Stomach (tissue), 19 donors: ENCODE data around the gene TAC3. TPM values are rescaled to one million over a fixed set of nuclear protein-coding genes. Genes with fewer than 3 reads are reported as not detected.

Source experiments
- DNase-seq, 2 donors: peaks; one replicate each; pipeline versions ENCODE4 v3.0.0 to v3.0.0-alpha.2; 2013 to 2019
- H3K27ac ChIP-seq, 5 donors: fragments of 200-600 bp in 4 of 5; sonication (generic) in 4 of 5; one replicate each; pipeline ENCODE4 v1.5.1; 2013 to 2019; ENCODE audit warnings: mild to moderate bottlenecking in 1 of 5, moderate library complexity in 1 of 5
- H3K27me3 ChIP-seq, 3 donors: fragments of 200-600 bp; sonication (generic); one replicate each; pipeline ENCODE4 v1.5.1; 2017 to 2019; ENCODE audit warnings: mixed run types in 1 of 3
- H3K36me3 ChIP-seq, 4 donors: fragments of 200-600 bp; sonication (generic); 1 replicate in 3 of 4; 2 replicates in 1 of 4; pipeline ENCODE4 v1.5.1; 2016 to 2019
- H3K4me1 ChIP-seq, 4 donors: fragments of 200-600 bp; sonication (generic); one replicate each; pipeline ENCODE4 v1.5.1; 2016 to 2019
- H3K4me3 ChIP-seq, 4 donors: fragments of 200-600 bp; sonication (generic) in 3 of 4; one replicate each; pipeline ENCODE4 v1.5.1; 2016 to 2019; ENCODE audit warnings: mild to moderate bottlenecking in 1 of 4
- H3K9me3 ChIP-seq, 4 donors: fragments of 200-600 bp; sonication (generic); one replicate each; pipeline ENCODE4 v1.5.1; 2016 to 2019
- EP300 ChIP-seq: sonication (generic); formaldehyde crosslinking; IDR thresholded peaks from one replicate; pipeline ENCODE4 v1.6.1; 2017; ENCODE audit warnings: antibody characterized with exemption
- POLR2A ChIP-seq, 4 donors: fragments of 450-650 bp; IDR thresholded peaks; one replicate each; pipeline ENCODE4 v1.6.1; 2016; ENCODE audit warnings: antibody characterized with exemption in 4 of 4, control low read depth in 2 of 4, mild to moderate bottlenecking in 1 of 4, moderate library complexity in 1 of 4
- POLR2AphosphoS5 ChIP-seq, 3 donors: sonication (generic); formaldehyde crosslinking; IDR thresholded peaks; one replicate each; pipeline ENCODE4 v1.6.1; 2016; ENCODE audit warnings: antibody characterized with exemption in 3 of 3
- WGBS, 5 donors: extraction: QIAGEN DNeasy Blood & Tissue Kit in 3 of 5; methylation state at CpG; one replicate each; pipeline versions ENCODE4 v1.1.5 to v1.1.7; 2013 to 2018; 5-methylcytosine and 5-hydroxymethylcytosine counted together
- intact Hi-C: fragments of 100-400 bp; cut with DNase I; formaldehyde crosslinking; loops from one replicate; pipeline ENCODE4 v1.15.1; 2023; ENCODE audit warnings: low total_unique reads
- long read RNA-seq, 10 donors: transcript quantifications; one replicate each; lab custom pipeline, GENCODE V29; 2026
- polyA plus RNA-seq, 3 donors: library from polyadenylated mRNA; stranded (reverse); fragments of 200-250 nt; gene quantifications; one replicate each; pipeline ENCODE4 v1.2.3, GENCODE V29; 2013
- total RNA-seq, 5 donors: library from RNA; depleted of rRNA; stranded (reverse); fragments of >200 nt; gene quantifications; one replicate each; pipeline versions ENCODE4 v1.1.0 to v1.2.3, GENCODE V29; 2014 to 2016
- TF ChIP-seq, protein P1 (sequence below), 7 experiments: fragments of 450-650 bp in 4 of 7; fragments of 200-600 bp in 3 of 7; sonication (generic) in 3 of 7; IDR thresholded peaks; one replicate each; pipeline ENCODE4 v1.5.1; 2016 to 2019; ENCODE audit warnings: antibody characterized with exemption in 7 of 7, control low read depth in 2 of 7, mild to moderate bottlenecking in 1 of 7
- donor health status: healthy with polysubstance abuse.
- donor health status: Bipolar disorder and iron deficiency.
- donor health status: healthy.

The TAC3 gene
- total RNA-seq (10 to 100 TPM in 1 of 5 donors, 1 to 10 TPM in 2, not detected in 2; 2.0 to 19.8 (median 7.6) TPM), polyA plus RNA-seq (under 1 TPM in 2 of 3 donors, not detected in 1; 0.62 to 0.75 TPM)
- long read RNA-seq, donor 1, transcript TAC3-209 (7 exons, 816 nt): major isoform, 5 of 5 reads
- long read RNA-seq, donor 1, partial matches to known transcripts: 0 of 5 reads
- long read RNA-seq, donor 1, other reads (novel, unspliced or antisense): 0 of 5 reads
- long read RNA-seq, donor 2, partial matches to known transcripts: 0 of 4 reads
- long read RNA-seq, donor 2, other reads (novel, unspliced or antisense): 0 of 4 reads
- long read RNA-seq, donor 3, partial matches to known transcripts: 0 of 2 reads
- long read RNA-seq, donor 3, other reads (novel, unspliced or antisense): 0 of 2 reads
- long read RNA-seq, donor 4: 0 reads
- long read RNA-seq, donor 5, transcript TAC3-209 (7 exons, 816 nt): major isoform, 7 of 7 reads
- long read RNA-seq, donor 5, partial matches to known transcripts: 0 of 7 reads
- long read RNA-seq, donor 5, other reads (novel, unspliced or antisense): 0 of 7 reads
- long read RNA-seq, donor 6, transcript TAC3-209 (7 exons, 816 nt): major isoform, 6 of 6 reads
- long read RNA-seq, donor 6, partial matches to known transcripts: 0 of 6 reads
- long read RNA-seq, donor 6, other reads (novel, unspliced or antisense): 0 of 6 reads
- long read RNA-seq, donor 7, transcript TAC3-209 (7 exons, 816 nt): major isoform, 6 of 6 reads
- long read RNA-seq, donor 7, partial matches to known transcripts: 0 of 6 reads
- long read RNA-seq, donor 7, other reads (novel, unspliced or antisense): 0 of 6 reads
- long read RNA-seq, donor 8, partial matches to known transcripts: 0 of 2 reads
- long read RNA-seq, donor 8, other reads (novel, unspliced or antisense): 0 of 2 reads
- long read RNA-seq, donor 9, partial matches to known transcripts: 0 of 2 reads
- long read RNA-seq, donor 9, other reads (novel, unspliced or antisense): 0 of 2 reads
- long read RNA-seq, donor 10: 0 reads

GRCh38 chr12:57016348-57016747 is at the start of gene TAC3:
Gene TAC3, minus strand, starts transcription at chr12:57016529. Its CDS starts 732 bp downstream, at chr12:57015797.
- no peak within 1 kb of the TSS for H3K4me3 ChIP-seq
- peak in 1 of 2 donors; percentile 37 for DNase-seq
- TF ChIP-seq POLR2AphosphoS5 (IDR thresholded peaks at IDR 0.05): no peak
- TF ChIP-seq, protein P1, sequence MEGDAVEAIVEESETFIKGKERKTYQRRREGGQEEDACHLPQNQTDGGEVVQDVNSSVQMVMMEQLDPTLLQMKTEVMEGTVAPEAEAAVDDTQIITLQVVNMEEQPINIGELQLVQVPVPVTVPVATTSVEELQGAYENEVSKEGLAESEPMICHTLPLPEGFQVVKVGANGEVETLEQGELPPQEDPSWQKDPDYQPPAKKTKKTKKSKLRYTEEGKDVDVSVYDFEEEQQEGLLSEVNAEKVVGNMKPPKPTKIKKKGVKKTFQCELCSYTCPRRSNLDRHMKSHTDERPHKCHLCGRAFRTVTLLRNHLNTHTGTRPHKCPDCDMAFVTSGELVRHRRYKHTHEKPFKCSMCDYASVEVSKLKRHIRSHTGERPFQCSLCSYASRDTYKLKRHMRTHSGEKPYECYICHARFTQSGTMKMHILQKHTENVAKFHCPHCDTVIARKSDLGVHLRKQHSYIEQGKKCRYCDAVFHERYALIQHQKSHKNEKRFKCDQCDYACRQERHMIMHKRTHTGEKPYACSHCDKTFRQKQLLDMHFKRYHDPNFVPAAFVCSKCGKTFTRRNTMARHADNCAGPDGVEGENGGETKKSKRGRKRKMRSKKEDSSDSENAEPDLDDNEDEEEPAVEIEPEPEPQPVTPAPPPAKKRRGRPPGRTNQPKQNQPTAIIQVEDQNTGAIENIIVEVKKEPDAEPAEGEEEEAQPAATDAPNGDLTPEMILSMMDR (IDR thresholded peaks at IDR 0.05): no peak
- TF ChIP-seq EP300: no peak
- no peak for TF ChIP-seq POLR2A (IDR thresholded peaks at IDR 0.05)
- 26 to 56% (median 33%) methylated on average over 6 of the region's 6 CpGs for WGBS, 5 donors
- peaks cover 0 to 36% (median 4%) of the 10 kb centered on the region in 3 donors for H3K27me3 ChIP-seq
- H3K27ac ChIP-seq: no peak within 1 kb of the TSS
- no peaks in the 10 kb centered on the region for H3K4me1 ChIP-seq
- H3K9me3 ChIP-seq: no peaks in the 10 kb centered on the region
- intact Hi-C loops: no loop called here
- no peaks in the 10 kb centered on the region for H3K36me3 ChIP-seq

GRCh38 chr12:57063991-57064685 is 47.8 kb upstream of the TAC3 start:
- intact Hi-C loops: loop anchor here (5.0 kb wide), 1 partner anchor 57 kb away; the partner anchor contains the start of gene ZBTB39
- Histone ChIP-seq H3K27me3 (no peaks in the 10 kb centered on the region), H3K4me3 (no peak overlapping the region), H3K4me1 (peaks cover 0 to 15% (median 4%) of the 10 kb centered on the region in 4 donors), H3K27ac (peak overlapping the region in 1 of 5 donors; percentile 43), H3K36me3 (peaks cover 10 to 37% (median 30%) of the 10 kb centered on the region in 4 donors), H3K9me3 (no peaks in the 10 kb centered on the region)
- peak in 1 of 2 donors; percentile 55 for DNase-seq
- TF ChIP-seq, protein P1 (IDR thresholded peaks at IDR 0.05): no peak
- TF ChIP-seq POLR2AphosphoS5 (IDR thresholded peaks at IDR 0.05) (no peak), EP300 (no peak), POLR2A (IDR thresholded peaks at IDR 0.05) (no peak)
- 63 to 73% (median 71%) methylated on average over 5 of the region's 5 CpGs for WGBS, 5 donors

- WGBS, 5 donors: 91 to 100% (median 97%) methylated on average over 1 of the region's 1 CpG
- no peak for DNase-seq
- Histone ChIP-seq H3K27ac (no peak overlapping the region), H3K27me3 (no peaks in the 10 kb centered on the region), H3K4me1 (peaks cover 0 to 10% (median 2%) of the 10 kb centered on the region in 4 donors), H3K36me3 (peaks cover 10 to 37% (median 37%) of the 10 kb centered on the region in 4 donors), H3K9me3 (no peaks in the 10 kb centered on the region), H3K4me3 (no peak overlapping the region)
- intact Hi-C loops: no loop called here
- TF ChIP-seq POLR2A (IDR thresholded peaks at IDR 0.05) (no peak), EP300 (no peak), POLR2AphosphoS5 (IDR thresholded peaks at IDR 0.05) (no peak)
- TF ChIP-seq, protein P1 (IDR thresholded peaks at IDR 0.05): no peak
Observed at GRCh38 chr12:57058454-57058853, 42.1 kb upstream of the TAC3 start.
